ENCODE data around the gene ANKS1B.

The ANKS1B gene

DNA sequence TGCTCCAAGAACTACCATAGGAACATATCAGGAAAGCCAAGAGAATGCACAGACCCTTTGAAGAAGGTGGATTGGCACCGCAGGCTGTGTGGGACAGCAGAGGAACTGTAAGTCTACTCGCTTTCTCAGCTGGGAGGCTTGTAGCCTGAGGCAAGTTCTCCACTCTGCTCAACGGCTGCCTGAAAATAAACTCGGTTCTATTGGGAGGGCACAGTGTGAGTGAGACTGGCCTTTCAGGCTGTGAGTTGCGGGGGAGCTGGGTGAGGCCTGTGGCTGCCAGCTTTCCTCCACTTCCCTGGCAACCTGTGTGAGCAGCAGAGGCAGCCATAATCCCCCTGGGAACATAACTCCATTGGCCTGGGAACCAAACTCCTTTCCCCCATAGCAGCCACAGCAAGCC, 132.1 kb downstream of the ANKS1B start:
- no peak overlapping the region for H3K27ac ChIP-seq
- H3K36me3 ChIP-seq (replicated peaks) = no peaks in the 10 kb centered on the region
- TF ChIP-seq, protein P1, sequence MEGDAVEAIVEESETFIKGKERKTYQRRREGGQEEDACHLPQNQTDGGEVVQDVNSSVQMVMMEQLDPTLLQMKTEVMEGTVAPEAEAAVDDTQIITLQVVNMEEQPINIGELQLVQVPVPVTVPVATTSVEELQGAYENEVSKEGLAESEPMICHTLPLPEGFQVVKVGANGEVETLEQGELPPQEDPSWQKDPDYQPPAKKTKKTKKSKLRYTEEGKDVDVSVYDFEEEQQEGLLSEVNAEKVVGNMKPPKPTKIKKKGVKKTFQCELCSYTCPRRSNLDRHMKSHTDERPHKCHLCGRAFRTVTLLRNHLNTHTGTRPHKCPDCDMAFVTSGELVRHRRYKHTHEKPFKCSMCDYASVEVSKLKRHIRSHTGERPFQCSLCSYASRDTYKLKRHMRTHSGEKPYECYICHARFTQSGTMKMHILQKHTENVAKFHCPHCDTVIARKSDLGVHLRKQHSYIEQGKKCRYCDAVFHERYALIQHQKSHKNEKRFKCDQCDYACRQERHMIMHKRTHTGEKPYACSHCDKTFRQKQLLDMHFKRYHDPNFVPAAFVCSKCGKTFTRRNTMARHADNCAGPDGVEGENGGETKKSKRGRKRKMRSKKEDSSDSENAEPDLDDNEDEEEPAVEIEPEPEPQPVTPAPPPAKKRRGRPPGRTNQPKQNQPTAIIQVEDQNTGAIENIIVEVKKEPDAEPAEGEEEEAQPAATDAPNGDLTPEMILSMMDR (IDR thresholded peaks at IDR 0.05; ENCODE audit: low read depth, low read length, missing control alignments) = no peak
- DNase-seq = no peak
- H3K27me3 ChIP-seq (replicated peaks) = no peaks in the 10 kb centered on the region
- no peak overlapping the region for H3K4me3 ChIP-seq (ENCODE audit: low read depth, low read length)
- in situ Hi-C loops (cut with HindIII; ENCODE audit: low pct_ligation_motif_present, low sequenced_read_pairs) = no loop called here

- DNase-seq = no peak
- Histone ChIP-seq H3K27ac (no peak overlapping the region), H3K36me3 (replicated peaks) (no peaks in the 10 kb centered on the region), H3K4me3 (ENCODE audit: low read depth, low read length) (no peak overlapping the region), H3K27me3 (replicated peaks) (no peaks in the 10 kb centered on the region)
- in situ Hi-C loops (cut with HindIII; ENCODE audit: low pct_ligation_motif_present, low sequenced_read_pairs) = no loop called here
- TF ChIP-seq, protein P1 (IDR thresholded peaks at IDR 0.05; ENCODE audit: low read depth, low read length, missing control alignments) = no peak
Observed at GRCh38 chr12:99847936-99848335, 136.8 kb downstream of the ANKS1B start.

DNA sequence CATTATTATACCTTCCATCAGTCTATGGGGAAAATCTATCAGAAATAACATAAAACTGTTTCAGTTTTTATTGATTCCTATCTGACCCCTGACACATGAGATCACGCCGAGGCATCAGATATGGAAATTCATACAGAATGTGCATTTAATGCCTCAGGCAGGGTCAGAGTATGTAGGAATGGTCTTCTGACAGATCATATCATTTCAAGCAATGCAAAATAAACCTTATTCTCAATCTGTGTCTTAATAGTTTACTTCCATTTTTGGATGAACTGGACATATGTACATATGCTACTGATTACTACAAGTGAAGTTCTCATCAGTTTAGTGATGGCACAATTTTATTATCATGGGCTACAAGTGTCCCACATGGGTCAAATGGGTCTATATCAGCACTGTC, 150.0 kb downstream of the ANKS1B start:
- Histone ChIP-seq H3K36me3 (replicated peaks) (no peaks in the 10 kb centered on the region), H3K4me3 (ENCODE audit: low read depth, low read length) (no peak overlapping the region), H3K27ac (no peak overlapping the region), H3K27me3 (replicated peaks) (no peaks in the 10 kb centered on the region)
- DNase-seq = no peak
- in situ Hi-C loops (cut with HindIII; ENCODE audit: low pct_ligation_motif_present, low sequenced_read_pairs) = no loop called here
- TF ChIP-seq, protein P1 (IDR thresholded peaks at IDR 0.05; ENCODE audit: low read depth, low read length, missing control alignments) = no peak

GRCh38 chr12:99833397-99833796, 151.3 kb downstream of the ANKS1B start:
- H3K27me3 ChIP-seq (replicated peaks) = no peaks in the 10 kb centered on the region
- TF ChIP-seq, protein P1 (IDR thresholded peaks at IDR 0.05; ENCODE audit: low read depth, low read length, missing control alignments) = no peak
- no peaks in the 10 kb centered on the region for H3K36me3 ChIP-seq (replicated peaks)
- no peak overlapping the region for H3K27ac ChIP-seq
- in situ Hi-C loops (cut with HindIII; ENCODE audit: low pct_ligation_motif_present, low sequenced_read_pairs) = no loop called here
- H3K4me3 ChIP-seq (ENCODE audit: low read depth, low read length) = no peak overlapping the region
- no peak for DNase-seq

DNA sequence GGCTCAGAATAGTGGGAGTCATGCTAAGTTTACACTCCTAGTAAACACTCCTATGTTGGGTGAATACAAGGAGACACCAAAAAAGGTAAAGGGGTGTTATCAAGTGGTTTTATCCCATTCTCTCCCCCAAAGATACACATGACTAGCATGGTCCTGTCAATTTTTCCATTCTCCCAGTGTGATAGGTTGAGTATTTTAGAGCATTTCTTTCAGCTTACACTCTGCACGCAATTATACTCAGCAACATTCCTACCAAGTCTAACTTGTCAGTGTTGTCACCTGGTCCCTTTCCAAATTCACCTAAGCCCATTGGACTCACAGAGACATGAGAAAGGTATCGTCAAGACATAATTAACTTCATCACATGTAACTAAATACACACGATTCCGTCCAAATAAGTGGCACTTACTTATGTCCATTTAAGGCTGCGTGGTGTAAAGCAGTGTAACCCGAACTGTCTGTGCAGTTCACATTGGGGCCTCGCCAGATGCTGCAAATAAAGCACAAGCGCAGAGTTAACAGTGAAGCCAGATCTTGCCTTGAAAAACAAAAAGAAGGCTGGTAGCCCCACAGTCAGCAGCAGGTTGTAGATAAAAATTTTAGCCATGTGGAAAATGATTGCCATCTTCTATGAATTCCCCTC, 159.7 kb downstream of the ANKS1B start:
- Histone ChIP-seq H3K27me3 (replicated peaks) (no peaks in the 10 kb centered on the region), H3K4me3 (ENCODE audit: low read depth, low read length) (no peak overlapping the region), H3K36me3 (replicated peaks) (no peaks in the 10 kb centered on the region), H3K27ac (no peak overlapping the region)
- TF ChIP-seq, protein P1 (IDR thresholded peaks at IDR 0.05; ENCODE audit: low read depth, low read length, missing control alignments) = no peak
- in situ Hi-C loops (cut with HindIII; ENCODE audit: low pct_ligation_motif_present, low sequenced_read_pairs) = no loop called here
- DNase-seq = no peak

DNA sequence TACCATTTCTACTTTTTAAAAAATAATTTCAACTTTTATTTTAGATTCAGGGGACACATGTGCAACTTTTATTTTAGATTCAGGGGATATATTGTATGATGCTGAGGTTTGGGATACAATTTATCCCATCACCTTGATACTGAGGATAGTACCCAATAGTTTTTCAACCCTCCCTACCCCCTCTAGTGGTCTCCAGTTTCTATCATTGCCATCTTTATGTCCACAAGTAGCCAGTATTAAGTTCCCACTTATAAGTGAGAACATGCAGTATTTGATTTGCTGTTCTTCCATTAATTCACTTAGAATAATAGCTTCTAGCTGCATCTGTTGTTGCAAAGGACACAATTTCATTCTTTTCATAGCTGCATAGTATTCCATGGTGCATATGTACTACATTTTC, 162.5 kb downstream of the ANKS1B start:
- in situ Hi-C loops (cut with HindIII; ENCODE audit: low pct_ligation_motif_present, low sequenced_read_pairs) = no loop called here
- TF ChIP-seq, protein P1 (IDR thresholded peaks at IDR 0.05; ENCODE audit: low read depth, low read length, missing control alignments) = no peak
- no peaks in the 10 kb centered on the region for H3K27me3 ChIP-seq (replicated peaks)
- H3K4me3 ChIP-seq (ENCODE audit: low read depth, low read length) = no peak overlapping the region
- no peaks in the 10 kb centered on the region for H3K36me3 ChIP-seq (replicated peaks)
- no peak for DNase-seq
- H3K27ac ChIP-seq = no peak overlapping the region

All from brain microvascular endothelial cell (primary cell).